ENCODE data around the gene FAM217B. TPM values are rescaled to one million over a fixed set of nuclear protein-coding genes. Genes with fewer than 3 reads are reported as not detected.

FAM217B gene
- 10 to 100 TPM; 11.9 to 15.4 TPM for total RNA-seq

- Histone ChIP-seq H3K9me3 (no peaks in the 10 kb centered on the region), H3K27ac (peak within 1 kb of the TSS; percentile 93 to 96), H3K27me3 (replicated peaks; ENCODE audit: insufficient read depth) (no peaks in the 10 kb centered on the region), H3K4me3 (peak within 1 kb of the TSS; percentile 85), H3K4me1 (ENCODE audit: control insufficient read depth in 1 of 2, low read depth in 2 of 2) (peaks cover 27 to 42% of the 10 kb centered on the region in 2 donors), H3K36me3 (peaks cover 18% of the 10 kb centered on the region)
- peak; percentile 93 for DNase-seq (ENCODE audit: low spot score)
- no peak for TF ChIP-seq CTCF (IDR thresholded peaks at IDR 0.05)
- peak; percentile 98 for ATAC-seq (ENCODE audit: insufficient number of reproducible peaks, low FRiP score, low read depth)
These were observed at the start of gene FAM217B, which contains the start of gene PPP1R3D for GRCh38 chr20:59940129-59940955. Gene FAM217B (plus strand): TSS chr20:59940389. CDS start chr20:59943944, 3,555 bp downstream. Gene PPP1R3D (minus strand): TSS chr20:59940305. CDS start chr20:59939931, 374 bp downstream.

GRCh38 chr20:59891581-59891980 lies 48.6 kb upstream of the FAM217B start:
- H3K27me3 ChIP-seq (replicated peaks; ENCODE audit: insufficient read depth), result no peaks in the 10 kb centered on the region
- ATAC-seq (ENCODE audit: insufficient number of reproducible peaks, low FRiP score, low read depth) (no peak), DNase-seq (ENCODE audit: low spot score) (no peak)
- H3K9me3 ChIP-seq, result no peaks in the 10 kb centered on the region
- no peak for TF ChIP-seq CTCF (IDR thresholded peaks at IDR 0.05)
- no peaks in the 10 kb centered on the region for H3K36me3 ChIP-seq
- no peak overlapping the region for H3K4me3 ChIP-seq
- no peaks in the 10 kb centered on the region for H3K4me1 ChIP-seq (ENCODE audit: control insufficient read depth in 1 of 2, low read depth in 2 of 2)
- H3K27ac ChIP-seq, result no peak overlapping the region

- H3K27me3 ChIP-seq (replicated peaks; ENCODE audit: insufficient read depth), result no peaks in the 10 kb centered on the region
- H3K4me1 ChIP-seq (ENCODE audit: control insufficient read depth in 1 of 2, low read depth in 2 of 2), result no peaks in the 10 kb centered on the region
- no peaks in the 10 kb centered on the region for H3K36me3 ChIP-seq
- H3K9me3 ChIP-seq, result no peaks in the 10 kb centered on the region
- DNase-seq (ENCODE audit: low spot score), result no peak
- no peak for ATAC-seq (ENCODE audit: insufficient number of reproducible peaks, low FRiP score, low read depth)
- H3K27ac ChIP-seq, result no peak overlapping the region
- no peak overlapping the region for H3K4me3 ChIP-seq
- TF ChIP-seq CTCF (IDR thresholded peaks at IDR 0.05), result no peak
These were observed 44.3 kb upstream of the FAM217B start for GRCh38 chr20:59895908-59896307.

- Histone ChIP-seq H3K36me3 (no peaks in the 10 kb centered on the region), H3K4me1 (ENCODE audit: control insufficient read depth in 1 of 2, low read depth in 2 of 2) (no peaks in the 10 kb centered on the region), H3K27ac (no peak overlapping the region), H3K27me3 (replicated peaks; ENCODE audit: insufficient read depth) (no peaks in the 10 kb centered on the region), H3K4me3 (no peak overlapping the region), H3K9me3 (no peaks in the 10 kb centered on the region)
- TF ChIP-seq CTCF (IDR thresholded peaks at IDR 0.05), result no peak
- DNase-seq (ENCODE audit: low spot score), result no peak
- ATAC-seq (ENCODE audit: insufficient number of reproducible peaks, low FRiP score, low read depth), result no peak
These were observed 37.7 kb upstream of the FAM217B start for GRCh38 chr20:59902470-59902869.

- H3K27ac ChIP-seq, result no peak overlapping the region
- no peak overlapping the region for H3K4me3 ChIP-seq
- DNase-seq (ENCODE audit: low spot score) (no peak), ATAC-seq (ENCODE audit: insufficient number of reproducible peaks, low FRiP score, low read depth) (no peak)
- no peak for TF ChIP-seq CTCF (IDR thresholded peaks at IDR 0.05)
- no peaks in the 10 kb centered on the region for H3K4me1 ChIP-seq (ENCODE audit: control insufficient read depth in 1 of 2, low read depth in 2 of 2)
- H3K27me3 ChIP-seq (replicated peaks; ENCODE audit: insufficient read depth), result no peaks in the 10 kb centered on the region
- H3K9me3 ChIP-seq, result no peaks in the 10 kb centered on the region
- no peaks in the 10 kb centered on the region for H3K36me3 ChIP-seq
These were observed 36.6 kb upstream of the FAM217B start for GRCh38 chr20:59903621-59904020.

Data from thoracic aorta (tissue), 2 donors.